IMR-90 (cell line): ENCODE data around the gene DYNLT5. TPM values are rescaled to one million over a fixed set of nuclear protein-coding genes. Genes with fewer than 3 reads are reported as not detected.

Source experiments
- ATAC-seq: fragments of 200-7000 bp; cut with Tn5 transposase; 2 replicates; pipeline ENCODE4 v1.9.1; 2020; ENCODE audit warnings: low read depth, mild to moderate bottlenecking, moderate library complexity
- BruUV-seq: library from RNA; stranded (reverse); fragments of 400-500 nt; replicated peaks from 2 replicates; lab custom pipeline; 2021; lab: Mats Ljungman, UMichigan
- CTCF ChIA-PET: fragments of 300-600 bp; formaldehyde crosslinking; extraction: SDS; loops from one replicate; lab custom pipeline; 2021; ENCODE audit warnings: antibody characterized with exemption; lab: Yijun Ruan, JAX
- POLR2A ChIA-PET: fragments of 300-600 bp; sonication (Branson Sonifier 250); formaldehyde crosslinking; loops from one replicate; lab custom pipeline; 2022; ENCODE audit warnings: antibody characterized with exemption; ENCODE audit not compliant: unreplicated experiment; lab: Charles Lee
- DNase-seq: peaks from one replicate; pipeline ENCODE4 v3.0.0; 2013
- H2AFZ ChIP-seq: replicated peaks from 2 replicates; pipeline ENCODE3; 2013; ENCODE audit warnings: low read length, mild to moderate bottlenecking; ENCODE audit not compliant: poor library complexity
- H2AK5ac ChIP-seq: 2 replicates; pipeline ENCODE4 v1.6.1; 2013; ENCODE audit warnings: low read depth, low read length, inconsistent platforms
- H2AK9ac ChIP-seq: replicated peaks from 2 replicates; pipeline ENCODE3; 2013; ENCODE audit warnings: mild to moderate bottlenecking, low read depth, low read length, moderate library complexity; ENCODE audit not compliant: poor library complexity
- H2BK120ac ChIP-seq: 2 replicates; pipeline ENCODE4 v1.6.1; 2013; ENCODE audit warnings: low read depth, low read length, inconsistent platforms
- H2BK15ac ChIP-seq: 3 replicates; pipeline ENCODE4 v1.6.1; 2013; ENCODE audit warnings: low read depth, low read length, inconsistent platforms
- H2BK20ac ChIP-seq: 2 replicates; pipeline ENCODE4 v1.6.1; 2013; ENCODE audit warnings: low read depth, mild to moderate bottlenecking, inconsistent platforms, low read length, moderate library complexity
- H2BK5ac ChIP-seq: 2 replicates; pipeline ENCODE4 v1.6.1; 2013; ENCODE audit warnings: mild to moderate bottlenecking, low read depth, low read length, inconsistent platforms; ENCODE audit not compliant: poor library complexity, severe bottlenecking
- H3K14ac ChIP-seq: replicated peaks from 2 replicates; pipeline ENCODE4 v1.6.1; 2013; ENCODE audit warnings: low read depth, low read length, inconsistent platforms
- H3K18ac ChIP-seq: 2 replicates; pipeline ENCODE4 v1.6.1; 2013; ENCODE audit warnings: low read depth, low read length, control low read depth
- H3K23ac ChIP-seq: 2 replicates; pipeline ENCODE4 v1.6.1; 2013; ENCODE audit warnings: low read depth, low read length, inconsistent platforms
- H3K27ac ChIP-seq: 2 replicates; pipeline ENCODE4 v1.5.1; 2013; ENCODE audit warnings: mild to moderate bottlenecking, control low read depth, low read length; ENCODE audit not compliant: insufficient read depth
- H3K27me3 ChIP-seq: 2 replicates; pipeline ENCODE4 v1.6.1; 2013; ENCODE audit warnings: low read length; ENCODE audit not compliant: control insufficient read depth, insufficient read depth
- H3K36me3 ChIP-seq: 2 replicates; pipeline ENCODE4 v1.6.1; 2013; ENCODE audit warnings: low read length, mixed read lengths; ENCODE audit not compliant: control insufficient read depth, insufficient read depth
- H3K4ac ChIP-seq: 2 replicates; pipeline ENCODE4 v1.6.1; 2013; ENCODE audit warnings: low read depth, low read length, inconsistent platforms
- H3K4me1 ChIP-seq: 2 replicates; pipeline ENCODE4 v1.6.1; 2013; ENCODE audit warnings: low read length, mixed read lengths; ENCODE audit not compliant: control insufficient read depth, insufficient read depth
- H3K4me2 ChIP-seq: 2 replicates; pipeline ENCODE4 v1.6.1; 2013; ENCODE audit warnings: low read depth, mild to moderate bottlenecking, control low read depth, low read length, moderate library complexity
- H3K4me3 ChIP-seq: 2 replicates; pipeline ENCODE4 v1.5.1; 2013; ENCODE audit warnings: low read depth, mild to moderate bottlenecking, control low read depth, low read length, moderate library complexity; ENCODE audit not compliant: insufficient read depth
- H3K56ac ChIP-seq: 2 replicates; pipeline ENCODE4 v1.6.1; 2013; ENCODE audit warnings: low read length, inconsistent platforms; ENCODE audit not compliant: insufficient read depth; ENCODE audit errors: extremely low read depth
- H3K79me1 ChIP-seq, 2 experiments: 2 replicates each; pipeline ENCODE4 v1.6.1; 2013; ENCODE audit warnings: low read length in 2 of 2, inconsistent platforms in 1 of 2, low read depth in 1 of 2
- H3K9ac ChIP-seq: 2 replicates; pipeline ENCODE4 v1.6.1; 2013; ENCODE audit warnings: low read depth, low read length, control low read depth
- H3K9me1 ChIP-seq: 2 replicates; pipeline ENCODE4 v1.6.1; 2013; ENCODE audit warnings: low read length, inconsistent platforms; ENCODE audit not compliant: insufficient read depth
- H3K9me3 ChIP-seq: 2 replicates; pipeline ENCODE4 v1.6.1; 2013; ENCODE audit warnings: low read length; ENCODE audit not compliant: control insufficient read depth, insufficient read depth
- H4K20me1 ChIP-seq: 2 replicates; pipeline ENCODE4 v1.6.1; 2013; ENCODE audit warnings: low read length, inconsistent platforms; ENCODE audit not compliant: insufficient read depth
- H4K5ac ChIP-seq: 2 replicates; pipeline ENCODE4 v1.6.1; 2013; ENCODE audit warnings: mild to moderate bottlenecking, low read depth, low read length, control low read depth
- H4K8ac ChIP-seq, 2 experiments: 2 replicates each; pipeline ENCODE4 v1.6.1; 2013; ENCODE audit warnings: low read depth in 2 of 2, low read length in 2 of 2, control low read depth in 1 of 2, inconsistent platforms in 1 of 2
- H4K91ac ChIP-seq: 2 replicates; pipeline ENCODE4 v1.6.1; 2013; ENCODE audit warnings: low read depth, low read length, inconsistent platforms; ENCODE audit not compliant: insufficient read depth
- BHLHE40 ChIP-seq: fragments of 150-350 bp; IDR thresholded peaks from 2 replicates; pipeline ENCODE4 v1.6.1; 2016; ENCODE audit warnings: mild to moderate bottlenecking, low read depth, low read length
- CEBPB ChIP-seq: IDR thresholded peaks from 2 replicates; pipeline ENCODE4 v1.6.1; 2012; ENCODE audit warnings: low read depth, low read length, improper control_type of control experiment
- CTCF ChIP-seq: conservative IDR thresholded peaks from 2 replicates; pipeline ENCODE4 v1.5.1; 2012; ENCODE audit warnings: mild to moderate bottlenecking, low read depth, low read length, improper control_type of control experiment
- FOS ChIP-seq: fragments of 150-350 bp; IDR thresholded peaks from 2 replicates; pipeline ENCODE4 v1.6.1; 2016; ENCODE audit warnings: low read depth, low read length
- MAFK ChIP-seq: IDR thresholded peaks from 2 replicates; pipeline ENCODE4 v1.6.1; 2012; ENCODE audit warnings: low read depth, low read length, improper control_type of control experiment
- MAZ ChIP-seq: IDR thresholded peaks from 2 replicates; pipeline ENCODE4 v1.6.1; 2012; ENCODE audit warnings: low read depth, mild to moderate bottlenecking, low read length, improper control_type of control experiment, moderate library complexity, borderline replicate concordance
- MXI1 ChIP-seq: IDR thresholded peaks from 2 replicates; pipeline ENCODE4 v1.6.1; 2012; ENCODE audit warnings: low read depth, mild to moderate bottlenecking, low read length, moderate library complexity, borderline replicate concordance
- NFE2L2 ChIP-seq: fragments of 150-350 bp; IDR thresholded peaks from 2 replicates; pipeline ENCODE4 v1.6.1; 2016; ENCODE audit warnings: low read depth, mild to moderate bottlenecking, low read length
- POLR2A ChIP-seq: IDR thresholded peaks from 2 replicates; pipeline ENCODE4 v1.6.1; 2012; ENCODE audit warnings: mild to moderate bottlenecking, low read depth, low read length
- RAD21 ChIP-seq: IDR thresholded peaks from 2 replicates; pipeline ENCODE4 v1.6.1; 2012; ENCODE audit warnings: low read length, improper control_type of control experiment
- RCOR1 ChIP-seq: IDR thresholded peaks from 2 replicates; pipeline ENCODE4 v1.6.1; 2012; ENCODE audit warnings: mild to moderate bottlenecking, low read length, improper control_type of control experiment; ENCODE audit not compliant: insufficient replicate concordance
- RFX5 ChIP-seq: IDR thresholded peaks from 2 replicates; pipeline ENCODE4 v1.8.0; 2012; ENCODE audit warnings: low read depth, mild to moderate bottlenecking, low read length, moderate library complexity
- SMC3 ChIP-seq: fragments of 150-350 bp; IDR thresholded peaks from 2 replicates; pipeline ENCODE4 v1.6.1; 2016; ENCODE audit warnings: low read depth, mild to moderate bottlenecking, antibody characterized with exemption, low read length, moderate library complexity
- USF2 ChIP-seq: fragments of 150-350 bp; IDR thresholded peaks from 2 replicates; pipeline ENCODE4 v1.6.1; 2017; ENCODE audit warnings: mild to moderate bottlenecking, antibody characterized with exemption, low read length, low read depth
- WGBS, 2 experiments: methylation state at CpG; one replicate each; pipeline versions ENCODE4 v1.1.5 to v1.1.7; 2013; ENCODE audit warnings: missing lambda C conversion rate in 2 of 2; ENCODE audit not compliant: insufficient read length in 1 of 2; ENCODE audit errors: extremely low coverage in 2 of 2; 5-methylcytosine and 5-hydroxymethylcytosine counted together
- dilution Hi-C: fragments of 300-500 bp; cut with HindIII; formaldehyde crosslinking; loops from one replicate; pipeline ENCODE4 v1.14.3; 2018; ENCODE audit warnings: low sequenced_read_pairs; ENCODE audit not compliant: unreplicated experiment
- in situ Hi-C: fragments of 300-500 bp; cut with MboI; formaldehyde crosslinking; loops from 3 replicates; pipeline ENCODE4 v1.14.3; 2019; ENCODE audit warnings: low sequenced_read_pairs, inconsistent platforms, mixed read lengths
- intact Hi-C: fragments of 100-400 bp; cut with micrococcal nuclease; formaldehyde crosslinking; loops from 2 replicates; pipeline ENCODE4 v1.10.0; 2022
- polyA plus RNA-seq, 3 experiments: library from polyadenylated mRNA; depleted of rRNA; stranded (reverse); fragments of >200 nt; gene quantifications; 2 replicates each; pipeline ENCODE4 v1.2.3, GENCODE V29; 2012; ENCODE audit warnings: low replicate concordance in 1 of 3
- total RNA-seq: library from RNA; depleted of rRNA; stranded (reverse); fragments of >200 nt; gene quantifications from 2 replicates; pipeline ENCODE4 v1.2.3, GENCODE V29; 2012

DYNLT5 gene
- total and polyA plus RNA-seq, 2 of the 4 experiments (the other 2 are of a cell fraction), result 0.12 to 0.18 TPM

- ChIA-PET POLR2A (no interaction called here), CTCF (no interaction called here)
- Histone ChIP-seq H3K23ac (no peak overlapping the region), H3K79me1 (no peaks in the 10 kb centered on the region), H4K20me1 (no peaks in the 10 kb centered on the region), H3K14ac (no peak overlapping the region), H2AFZ (peak overlapping the region; percentile 1), H3K36me3 (no peaks in the 10 kb centered on the region), H4K8ac (no peak overlapping the region), H2BK5ac (no peak overlapping the region), H2BK120ac (no peak overlapping the region), H2BK20ac (no peak overlapping the region), H3K27ac (no peak overlapping the region), H4K5ac (no peak overlapping the region), H3K18ac (no peak overlapping the region), H2AK9ac (no peak overlapping the region), H3K4ac (no peak overlapping the region), H3K4me2 (no peak overlapping the region), H2AK5ac (no peak overlapping the region), H3K9ac (no peak overlapping the region), H3K9me1 (no peaks in the 10 kb centered on the region), H3K9me3 (no peaks in the 10 kb centered on the region), H4K91ac (no peak overlapping the region), H3K27me3 (peaks cover 2% of the 10 kb centered on the region), H2BK15ac (no peak overlapping the region), H3K4me3 (no peak overlapping the region), H3K4me1 (no peaks in the 10 kb centered on the region), H3K56ac (no peak overlapping the region)
- BruUV-seq, result no TSS peak
- ATAC-seq (peak; percentile 21; the same call in 1 of the 2 replicates), DNase-seq (no peak)
- intact Hi-C loops (loop anchor here (5.0 kb wide), 4 partner anchors 153 to 733 kb away; partner anchors contain the start of genes DNAI4 and MIER1), in situ Hi-C loops (loop anchor here (25.0 kb wide), 1 partner anchor 718 kb away; no protein-coding TSS in a partner anchor), dilution Hi-C loops (no loop called here)
- WGBS, 2 experiments, result no CpG with 5 or more reads among the region's 7 CpGs
- TF ChIP-seq RCOR1 (no peak), RFX5 (no peak), BHLHE40 (no peak), CEBPB (no peak), NFE2L2 (no peak), MAZ (no peak), SMC3 (no peak), MAFK (no peak), POLR2A (no peak), USF2 (no peak), MXI1 (no peak), FOS (no peak), RAD21 (no peak), CTCF (no peak)
Observed at GRCh38 chr1:66769512-66770229, 17.4 kb downstream of the DYNLT5 start.
